NCI-H345 treated with DMSO at 0.1 percent for 48 hours (cell line): ENCODE measurements around the gene PRF1.
A peak's percentile ranks its signal among the peaks of the same experiment; 100 is the strongest.

ENCODE experiments used
- DNase-seq: peaks from one replicate; lab custom pipeline; 2025; ENCODE audit not compliant: unreplicated experiment; lab: John Stamatoyannopoulos, UW

The PRF1 gene

GRCh38 chr10:70561558-70561957 lies 41.0 kb downstream of the PRF1 start:
- no peak for DNase-seq

GRCh38 chr10:70561070-70561469 lies 41.5 kb downstream of the PRF1 start:
- no peak for DNase-seq

DNA sequence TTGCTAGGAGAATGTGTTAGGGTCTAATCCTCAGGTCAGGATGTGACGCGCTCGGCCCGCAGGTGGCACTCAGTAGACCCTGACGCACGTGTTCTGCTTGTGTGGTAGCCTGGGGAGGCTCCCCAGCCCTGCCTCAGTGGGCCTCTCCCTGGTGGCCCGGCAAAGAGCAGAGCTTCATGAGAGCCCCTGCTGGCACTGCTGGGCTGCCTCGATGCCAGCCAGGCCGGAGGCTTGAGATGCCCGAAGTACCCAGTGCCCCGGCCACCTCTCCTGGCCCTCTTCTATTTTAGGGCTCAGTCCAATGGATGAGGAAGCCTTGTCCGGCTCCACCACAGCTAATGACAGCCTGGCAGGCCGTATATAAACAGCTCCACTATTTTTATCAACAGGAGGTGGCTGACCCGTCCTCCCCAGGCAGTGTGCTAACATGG lies 42.0 kb downstream of the PRF1 start:
- DNase-seq, result no peak

DNA sequence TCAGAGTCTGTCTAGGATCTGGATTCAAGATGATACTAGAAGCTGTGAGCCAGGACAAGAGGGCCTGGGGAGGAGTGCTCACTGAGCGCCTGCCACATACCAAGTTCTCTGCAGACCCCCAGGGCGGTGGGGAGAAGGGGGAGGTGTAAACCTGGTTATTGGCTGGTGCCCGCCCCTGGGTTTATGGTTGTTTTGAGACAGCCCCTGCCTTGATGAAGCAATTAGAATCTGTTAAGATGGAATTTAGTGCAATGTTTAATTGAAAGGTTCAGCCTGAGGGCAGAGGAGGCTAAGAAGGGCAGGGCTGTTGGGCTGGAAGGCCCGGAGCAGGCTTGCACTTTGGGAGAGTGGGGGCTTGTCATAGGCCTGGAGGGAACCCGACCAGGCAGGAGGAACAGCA lies 42.7 kb downstream of the PRF1 start:
- no peak for DNase-seq

DNA sequence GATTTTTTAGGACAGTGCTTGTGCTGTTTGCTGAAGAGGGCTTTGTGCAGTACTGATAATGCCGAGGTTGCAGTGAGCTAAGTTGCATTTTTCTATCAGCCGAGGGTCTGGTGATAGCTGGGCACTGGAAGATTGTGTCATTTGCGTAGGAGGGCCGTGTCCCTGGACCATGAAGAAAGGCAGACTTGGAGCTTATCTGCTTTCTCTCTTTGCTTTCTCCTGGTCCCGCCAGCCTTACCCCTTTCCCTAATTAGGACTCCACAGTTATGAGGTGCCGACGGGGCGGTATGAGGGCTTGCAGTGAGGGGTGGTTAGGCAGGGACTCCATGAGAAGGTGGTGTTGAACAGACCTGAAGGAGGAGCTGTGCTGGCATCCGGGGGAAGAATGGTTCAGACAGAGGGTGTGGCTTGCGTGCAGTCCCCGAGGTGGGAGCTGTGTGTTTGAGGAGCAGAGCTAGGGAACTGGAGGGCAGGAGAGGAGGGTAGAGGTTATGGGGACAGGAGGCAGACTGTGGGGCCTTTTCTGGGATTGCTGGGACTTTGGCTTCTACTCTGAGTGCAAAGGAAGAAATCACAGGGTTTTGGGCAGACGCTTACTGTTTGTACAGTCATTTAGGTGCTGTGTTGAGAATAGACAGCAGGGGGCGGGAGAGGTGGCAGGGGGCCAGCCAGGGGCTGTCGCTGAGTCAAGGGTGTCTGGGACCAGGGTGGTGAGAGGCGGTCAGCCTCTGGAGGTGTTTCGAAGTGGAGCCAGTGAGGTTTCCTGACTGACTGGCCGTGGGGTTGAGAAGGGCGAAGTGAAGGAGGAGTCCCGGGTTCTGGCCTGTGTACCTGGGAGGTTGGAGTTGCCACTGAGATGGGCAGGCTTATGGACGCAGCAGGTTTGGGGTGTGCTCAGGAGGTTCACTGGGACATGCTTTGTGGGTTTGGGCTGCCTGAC lies 43.4 kb downstream of the PRF1 start:
- DNase-seq, result no peak

- DNase-seq, result no peak
Measured at GRCh38 chr10:70558295-70558694, 44.2 kb downstream of the PRF1 start.

- no peak for DNase-seq
Measured at GRCh38 chr10:70557876-70558275, 44.7 kb downstream of the PRF1 start.

- no peak for DNase-seq
Measured at GRCh38 chr10:70557086-70557845, 45.3 kb downstream of the PRF1 start.

DNA sequence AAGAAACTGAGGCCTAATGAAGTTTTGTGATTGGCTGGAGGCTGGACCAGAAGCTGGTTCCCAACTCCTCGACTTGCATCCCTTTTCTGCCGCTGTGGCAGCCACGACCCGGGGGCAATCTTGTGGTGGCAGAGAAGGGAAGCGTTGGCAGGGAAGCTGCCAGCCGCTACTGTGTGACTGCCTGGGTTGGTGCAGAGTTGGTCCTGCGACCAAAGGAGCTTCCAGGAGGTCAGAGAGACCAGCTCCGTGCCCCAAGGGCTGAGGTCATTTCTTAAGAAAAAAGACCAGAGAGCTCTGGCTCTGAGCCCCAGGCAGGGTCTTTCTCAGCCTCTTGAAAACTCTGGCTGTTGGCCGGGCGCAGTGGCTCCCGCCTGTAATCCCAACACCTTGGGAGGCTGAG lies 47.2 kb downstream of the PRF1 start:
- DNase-seq, result no peak

- no peak for DNase-seq
Measured at GRCh38 chr10:70552586-70552985, 50.0 kb downstream of the PRF1 start.

DNA sequence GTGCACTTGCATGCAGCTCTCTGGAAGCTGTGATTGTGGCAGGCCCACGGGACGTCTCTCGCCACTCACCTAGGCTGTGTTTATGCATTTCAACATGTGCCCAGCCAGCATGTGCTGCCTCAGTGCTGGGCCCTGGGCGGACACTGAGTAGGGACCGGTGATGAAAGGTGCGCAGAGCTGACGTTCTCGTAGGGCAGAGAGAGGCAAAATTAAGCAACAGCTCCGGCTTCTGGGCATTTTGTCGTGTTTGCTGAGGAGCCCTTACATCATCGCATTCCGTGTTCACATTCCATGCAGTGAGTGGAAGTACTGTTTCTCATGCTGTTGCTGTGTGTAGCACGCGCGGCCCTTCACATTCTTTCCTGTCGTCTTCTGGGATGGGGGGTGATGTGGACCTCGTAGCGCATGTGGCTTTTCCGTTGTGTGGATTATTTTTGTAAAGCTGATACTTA lies 50.5 kb downstream of the PRF1 start:
- DNase-seq, result no peak

- DNase-seq, result no peak
Measured at GRCh38 chr10:70551466-70551865, 51.1 kb downstream of the PRF1 start.

DNA sequence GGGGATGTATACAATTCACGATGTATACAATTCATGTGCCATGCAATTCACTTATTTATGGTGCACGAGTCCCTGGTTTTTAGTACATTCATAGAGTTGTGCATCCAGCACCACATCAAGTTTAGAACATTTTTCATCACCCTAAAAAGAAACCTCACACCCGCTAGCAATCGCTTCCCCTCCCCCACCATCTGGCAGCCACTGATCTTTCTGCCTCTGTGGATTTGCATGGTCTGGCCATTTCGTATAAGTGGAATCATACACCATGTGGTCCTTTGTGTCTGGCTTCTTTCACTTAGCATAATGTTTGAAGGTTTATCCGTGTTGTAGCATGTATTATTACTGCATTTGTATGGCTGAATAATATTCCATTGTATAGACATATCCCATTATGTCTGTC lies 52.1 kb downstream of the PRF1 start:
- no peak for DNase-seq

GRCh38 chr10:70549962-70550458 lies 52.5 kb downstream of the PRF1 start:
- peak; percentile 28 for DNase-seq

GRCh38 chr10:70549351-70549961 lies 53.1 kb downstream of the PRF1 start:
- no peak for DNase-seq
